Activated B cell treated with CpG ODN at 0.5 μM for 24 hours (primary cell): ENCODE measurements around the gene RBMS3. TPM values are rescaled to one million over a fixed set of nuclear protein-coding genes. Genes with fewer than 3 reads are reported as not detected.

ENCODE experiments used
- ATAC-seq: fragments of 200-7000 bp; cut with Tn5 transposase; one replicate; pipeline ENCODE4 v1.10.0; 2021; ENCODE audit warnings: low read depth, mild to moderate bottlenecking, moderate library complexity
- CTCF ChIA-PET: fragments of 350-600 bp; sonication (Branson Sonifier 250); formaldehyde crosslinking; loops from one replicate; lab custom pipeline; 2021; ENCODE audit warnings: antibody characterized with exemption; lab: Charles Lee
- POLR2A ChIA-PET: fragments of 350-600 bp; sonication (Branson Sonifier 250); formaldehyde crosslinking; loops from one replicate; lab custom pipeline; 2021; ENCODE audit warnings: antibody characterized with exemption; lab: Charles Lee
- DNase-seq: peaks from one replicate; pipeline ENCODE4 v3.0.0; 2022
- H3K27ac Mint-ChIP-seq: one replicate; pipeline ENCODE4 v1.8.0; 2020; ENCODE audit warnings: mixed read lengths
- H3K27me3 Mint-ChIP-seq: one replicate; pipeline ENCODE4 v1.8.0; 2021; ENCODE audit warnings: mixed read lengths
- H3K36me3 Mint-ChIP-seq: one replicate; pipeline ENCODE4 v1.8.0; 2021; ENCODE audit warnings: low read depth, mixed read lengths
- H3K4me1 Mint-ChIP-seq: one replicate; pipeline ENCODE4 v1.8.0; 2021; ENCODE audit warnings: mixed read lengths
- H3K4me3 Mint-ChIP-seq: one replicate; pipeline ENCODE4 v1.8.0; 2020; ENCODE audit warnings: mild to moderate bottlenecking, mixed read lengths
- H3K9me3 Mint-ChIP-seq: one replicate; pipeline ENCODE4 v1.8.0; 2020; ENCODE audit warnings: mixed read lengths
- intact Hi-C: fragments of 100-400 bp; cut with micrococcal nuclease; formaldehyde crosslinking; loops from one replicate; pipeline ENCODE4 v1.15.1; 2024
- total RNA-seq: library from RNA; stranded (reverse); gene quantifications from 2 replicates; pipeline ENCODE4 v1.2.3, GENCODE V29; 2022
- TF ChIP-seq, protein P1 (sequence below): fragments of 200-600 bp; IDR thresholded peaks from one replicate; pipeline ENCODE4 v1.8.0; 2022; ENCODE audit warnings: antibody characterized with exemption, mild to moderate bottlenecking

Gene RBMS3
- total RNA-seq, 1 donor from 2014 or later: 0.31 TPM

- ATAC-seq (no peak), DNase-seq (no peak)
- CTCF ChIA-PET: no interaction called here
- H3K4me1 Mint-ChIP-seq: no peaks in the 10 kb centered on the region
- H3K27ac Mint-ChIP-seq: no peak overlapping the region
- TF ChIP-seq, protein P1, sequence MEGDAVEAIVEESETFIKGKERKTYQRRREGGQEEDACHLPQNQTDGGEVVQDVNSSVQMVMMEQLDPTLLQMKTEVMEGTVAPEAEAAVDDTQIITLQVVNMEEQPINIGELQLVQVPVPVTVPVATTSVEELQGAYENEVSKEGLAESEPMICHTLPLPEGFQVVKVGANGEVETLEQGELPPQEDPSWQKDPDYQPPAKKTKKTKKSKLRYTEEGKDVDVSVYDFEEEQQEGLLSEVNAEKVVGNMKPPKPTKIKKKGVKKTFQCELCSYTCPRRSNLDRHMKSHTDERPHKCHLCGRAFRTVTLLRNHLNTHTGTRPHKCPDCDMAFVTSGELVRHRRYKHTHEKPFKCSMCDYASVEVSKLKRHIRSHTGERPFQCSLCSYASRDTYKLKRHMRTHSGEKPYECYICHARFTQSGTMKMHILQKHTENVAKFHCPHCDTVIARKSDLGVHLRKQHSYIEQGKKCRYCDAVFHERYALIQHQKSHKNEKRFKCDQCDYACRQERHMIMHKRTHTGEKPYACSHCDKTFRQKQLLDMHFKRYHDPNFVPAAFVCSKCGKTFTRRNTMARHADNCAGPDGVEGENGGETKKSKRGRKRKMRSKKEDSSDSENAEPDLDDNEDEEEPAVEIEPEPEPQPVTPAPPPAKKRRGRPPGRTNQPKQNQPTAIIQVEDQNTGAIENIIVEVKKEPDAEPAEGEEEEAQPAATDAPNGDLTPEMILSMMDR: no peak
- H3K4me3 Mint-ChIP-seq: no peak overlapping the region
- no peaks in the 10 kb centered on the region for H3K9me3 Mint-ChIP-seq
- H3K36me3 Mint-ChIP-seq: no peaks in the 10 kb centered on the region
- POLR2A ChIA-PET: no interaction called here
- intact Hi-C loops: no loop called here
- H3K27me3 Mint-ChIP-seq: no peaks in the 10 kb centered on the region
These were observed 257.7 kb downstream of the RBMS3 start for GRCh38 chr3:29538610-29538958.

DNA sequence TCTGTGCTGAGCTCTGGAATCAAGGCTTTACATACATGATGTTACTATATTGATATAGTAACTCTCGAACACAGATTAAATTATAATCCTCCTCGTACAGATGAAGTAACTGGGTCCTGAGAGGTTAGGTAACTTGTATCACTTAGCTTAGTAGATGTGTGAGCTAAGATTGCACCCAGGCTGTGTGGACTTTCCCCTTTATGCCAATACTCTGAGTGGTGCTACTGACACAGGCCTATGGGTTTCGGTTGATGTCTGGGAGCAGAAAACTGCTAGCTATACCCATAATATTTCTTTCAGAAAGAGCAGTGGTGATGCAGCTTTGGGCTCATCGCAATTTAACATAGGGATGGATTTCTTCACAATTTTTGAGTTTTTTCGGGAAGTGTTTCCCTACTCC is 259.7 kb downstream of the RBMS3 start:
- no peak for ATAC-seq
- no peaks in the 10 kb centered on the region for H3K4me1 Mint-ChIP-seq
- intact Hi-C loops: no loop called here

GRCh38 chr3:29544701-29545363 is 264.0 kb downstream of the RBMS3 start:
- no peaks in the 10 kb centered on the region for H3K9me3 Mint-ChIP-seq
- ATAC-seq (no peak), DNase-seq (no peak)
- ChIA-PET POLR2A (no interaction called here), CTCF (no interaction called here)
- no peaks in the 10 kb centered on the region for H3K4me1 Mint-ChIP-seq
- no peak overlapping the region for H3K27ac Mint-ChIP-seq
- H3K27me3 Mint-ChIP-seq: no peaks in the 10 kb centered on the region
- no peak overlapping the region for H3K4me3 Mint-ChIP-seq
- intact Hi-C loops: no loop called here
- H3K36me3 Mint-ChIP-seq: no peaks in the 10 kb centered on the region
- TF ChIP-seq, protein P1: no peak

More for the DNA sequence above, 259.7 kb downstream of the RBMS3 start:
- no peaks in the 10 kb centered on the region for H3K27me3 Mint-ChIP-seq
- no peaks in the 10 kb centered on the region for H3K9me3 Mint-ChIP-seq
- H3K36me3 Mint-ChIP-seq: no peaks in the 10 kb centered on the region
- POLR2A ChIA-PET: no interaction called here
- no peak for DNase-seq
- H3K4me3 Mint-ChIP-seq: no peak overlapping the region
- no peak overlapping the region for H3K27ac Mint-ChIP-seq
- CTCF ChIA-PET: no interaction called here
- TF ChIP-seq, protein P1: no peak

DNA sequence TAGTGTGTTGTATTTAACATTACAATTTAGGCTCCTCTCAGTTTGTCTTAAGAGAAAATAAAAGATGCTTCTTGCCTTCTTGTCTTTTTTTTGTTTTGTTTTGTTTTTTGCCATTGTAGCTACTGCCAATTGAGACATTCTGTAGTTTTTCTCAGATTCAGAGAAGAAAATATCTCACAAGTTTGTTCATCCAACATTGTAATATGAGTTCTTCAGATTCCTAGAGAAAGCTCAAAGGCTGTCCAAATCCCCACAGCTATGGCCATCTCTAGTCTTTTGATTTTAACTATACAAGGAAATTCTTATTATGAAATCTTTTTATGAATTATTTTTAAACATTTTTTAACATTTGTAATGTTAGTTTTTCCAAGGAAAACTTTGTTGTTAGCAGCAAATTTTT is 264.7 kb downstream of the RBMS3 start:
- Mint-ChIP-seq H3K27ac (no peak overlapping the region), H3K4me1 (no peaks in the 10 kb centered on the region), H3K27me3 (no peaks in the 10 kb centered on the region), H3K4me3 (no peak overlapping the region), H3K36me3 (no peaks in the 10 kb centered on the region), H3K9me3 (no peaks in the 10 kb centered on the region)
- intact Hi-C loops: no loop called here
- ATAC-seq (no peak), DNase-seq (no peak)
- TF ChIP-seq, protein P1: no peak
- CTCF ChIA-PET: no interaction called here
- POLR2A ChIA-PET: no interaction called here

DNA sequence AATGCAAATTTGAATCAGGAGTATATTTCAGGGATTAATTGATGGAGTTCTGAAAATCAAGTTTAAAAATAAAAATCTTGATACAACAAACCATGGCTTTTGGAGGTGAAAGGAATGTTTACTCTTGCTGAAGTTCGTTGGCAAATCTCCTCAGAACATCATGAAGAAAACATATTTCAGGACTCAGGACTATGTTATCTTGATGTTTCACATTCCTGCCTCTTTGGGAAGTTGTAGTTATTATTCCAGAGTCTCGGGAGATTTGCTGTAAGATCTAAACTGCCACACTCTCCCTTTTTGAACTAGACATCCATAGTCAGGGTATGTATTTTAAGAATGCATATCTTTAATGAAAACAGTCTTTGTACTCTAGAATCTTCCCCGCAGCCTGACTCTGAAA is 271.2 kb downstream of the RBMS3 start:
- POLR2A ChIA-PET: no interaction called here
- no peak for ATAC-seq

More for the DNA sequence above, 271.2 kb downstream of the RBMS3 start:
- CTCF ChIA-PET: no interaction called here
- no peaks in the 10 kb centered on the region for H3K9me3 Mint-ChIP-seq
- no peaks in the 10 kb centered on the region for H3K27me3 Mint-ChIP-seq
- intact Hi-C loops: no loop called here
- H3K4me3 Mint-ChIP-seq: no peak overlapping the region
- TF ChIP-seq, protein P1: no peak
- DNase-seq: no peak
- H3K4me1 Mint-ChIP-seq: no peaks in the 10 kb centered on the region
- H3K36me3 Mint-ChIP-seq: no peaks in the 10 kb centered on the region
- H3K27ac Mint-ChIP-seq: no peak overlapping the region
